ENCODE data around the gene HELQ. TPM values are rescaled to one million over a fixed set of nuclear protein-coding genes. Genes with fewer than 3 reads are reported as not detected.
A peak's percentile ranks its signal among the peaks of the same experiment; 100 is the strongest.

The HELQ gene
- total and polyA plus RNA-seq, 3 experiments from 2014 or later = 14.0 to 23.5 (median 15.3) TPM

GRCh38 chr4:83389756-83390505, 65.7 kb downstream of the HELQ start:
- peaks cover 4 to 10% (median 9%) of the 10 kb centered on the region in 3 donors for H3K4me1 Mint-ChIP-seq
- DNase-seq = no peak
- peak overlapping the region in 1 of 8 donors; percentile 25 for H3K27ac Mint-ChIP-seq
- Histone ChIP-seq H3K9me3 (ENCODE audit: low read length) (no peaks in the 10 kb centered on the region), H3K4me3 (ENCODE audit: low read length) (no peak overlapping the region), H3K27ac (ENCODE audit: low read depth, low read length) (no peak overlapping the region), H3K4me1 (ENCODE audit: insufficient read depth, low read length) (peaks cover 11% of the 10 kb centered on the region), H3K36me3 (ENCODE audit: insufficient read depth, low read length) (no peaks in the 10 kb centered on the region), H3K27me3 (ENCODE audit: insufficient read depth, low read length, poor library complexity, severe bottlenecking) (no peaks in the 10 kb centered on the region)
- ChIA-PET POLR2A (no interaction called here), CTCF (no interaction called here)
- H3K4me3 Mint-ChIP-seq = no peak overlapping the region
- H3K9me3 Mint-ChIP-seq = peaks cover 0 to 2% (median 0%) of the 10 kb centered on the region in 5 donors
- peaks cover 0 to 5% (median 0%) of the 10 kb centered on the region in 3 donors for H3K36me3 Mint-ChIP-seq
- peaks cover 0 to 6% of the 10 kb centered on the region in 2 donors for H3K27me3 Mint-ChIP-seq

DNA sequence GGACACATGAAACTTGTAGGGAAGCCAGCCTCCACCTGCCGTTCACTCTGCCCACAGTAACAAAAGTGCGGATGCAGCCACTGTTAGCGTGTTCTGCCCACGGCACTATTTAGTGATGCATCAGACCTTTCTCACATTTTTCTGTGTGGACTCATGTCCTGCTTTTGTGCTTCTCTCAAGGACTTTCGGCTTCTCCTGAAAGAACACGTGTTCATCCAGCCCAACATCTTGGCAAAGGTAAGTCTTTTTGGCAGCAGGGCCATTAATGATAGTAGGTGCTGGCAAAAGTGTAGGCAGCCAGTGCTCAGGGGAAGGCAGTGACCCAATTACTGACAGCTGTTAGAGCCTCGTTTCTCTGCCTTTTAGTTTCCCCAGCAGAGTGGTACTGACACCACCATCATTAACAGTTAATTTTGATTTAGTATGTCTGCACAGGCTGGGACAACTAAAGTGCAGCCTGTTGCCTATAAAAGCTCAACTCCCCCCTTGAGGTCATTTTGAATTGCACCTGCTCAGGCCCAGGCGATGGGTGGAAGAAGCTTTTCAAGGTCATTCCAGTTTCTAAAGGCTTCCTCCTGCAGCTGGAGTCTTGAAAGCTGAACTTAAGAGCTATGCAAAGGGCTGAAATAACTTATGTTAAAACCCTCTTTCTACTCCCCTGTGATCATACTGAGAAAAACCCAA, 66.4 kb downstream of the HELQ start:
- Histone ChIP-seq H3K4me3 (ENCODE audit: low read length) (no peak overlapping the region), H3K9me3 (ENCODE audit: low read length) (no peaks in the 10 kb centered on the region), H3K4me1 (ENCODE audit: insufficient read depth, low read length) (peaks cover 11% of the 10 kb centered on the region), H3K27me3 (ENCODE audit: insufficient read depth, low read length, poor library complexity, severe bottlenecking) (no peaks in the 10 kb centered on the region), H3K36me3 (ENCODE audit: insufficient read depth, low read length) (no peaks in the 10 kb centered on the region), H3K27ac (ENCODE audit: low read depth, low read length) (no peak overlapping the region)
- peaks cover 0 to 1% (median 0%) of the 10 kb centered on the region in 3 donors for H3K36me3 Mint-ChIP-seq
- ChIA-PET CTCF (no interaction called here), POLR2A (no interaction called here)
- peaks cover 0 to 6% of the 10 kb centered on the region in 2 donors for H3K27me3 Mint-ChIP-seq
- peaks cover 4 to 10% (median 9%) of the 10 kb centered on the region in 3 donors for H3K4me1 Mint-ChIP-seq
- H3K4me3 Mint-ChIP-seq = no peak overlapping the region
- peaks cover 0 to 2% (median 0%) of the 10 kb centered on the region in 5 donors for H3K9me3 Mint-ChIP-seq
- no peak for DNase-seq
- peak overlapping the region in 1 of 8 donors; percentile 32 for H3K27ac Mint-ChIP-seq

DNA sequence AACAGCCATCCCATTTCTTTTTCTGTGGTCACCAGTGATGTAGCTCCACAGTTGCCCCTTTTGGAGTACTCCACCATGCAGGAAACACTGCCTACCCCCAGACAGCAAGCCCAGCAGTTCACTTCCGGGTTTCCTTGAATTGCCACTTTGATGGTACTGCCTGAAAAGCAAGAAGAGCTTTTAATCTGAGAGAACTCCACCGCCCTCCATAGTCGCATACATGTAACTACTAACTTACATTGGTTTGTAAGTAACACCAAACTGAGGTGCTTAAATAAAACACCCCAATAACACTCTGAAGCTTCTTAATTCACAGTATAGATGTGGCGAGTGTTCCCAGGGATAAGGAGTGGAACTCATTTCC, 67.3 kb downstream of the HELQ start:
- Mint-ChIP-seq H3K27me3 (peaks cover 0 to 8% of the 10 kb centered on the region in 2 donors), H3K27ac (peak overlapping the region in 2 of 8 donors; percentile 37 to 39), H3K4me3 (no peak overlapping the region), H3K4me1 (peaks cover 4 to 10% (median 9%) of the 10 kb centered on the region in 3 donors), H3K9me3 (peaks cover 0 to 2% (median 0%) of the 10 kb centered on the region in 5 donors), H3K36me3 (peaks cover 0 to 2% (median 0%) of the 10 kb centered on the region in 3 donors)
- no peak overlapping the region for H3K27ac ChIP-seq (ENCODE audit: low read depth, low read length)
- ChIA-PET CTCF (no interaction called here), POLR2A (no interaction called here)
- H3K4me1 ChIP-seq (ENCODE audit: insufficient read depth, low read length) = peaks cover 11% of the 10 kb centered on the region
- H3K27me3 ChIP-seq (ENCODE audit: insufficient read depth, low read length, poor library complexity, severe bottlenecking) = no peaks in the 10 kb centered on the region
- no peak overlapping the region for H3K4me3 ChIP-seq (ENCODE audit: low read length)
- H3K36me3 ChIP-seq (ENCODE audit: insufficient read depth, low read length) = no peaks in the 10 kb centered on the region
- H3K9me3 ChIP-seq (ENCODE audit: low read length) = no peaks in the 10 kb centered on the region
- peak in 2 of 5 donors; percentile 15 to 47 for DNase-seq

- peaks cover 0 to 8% of the 10 kb centered on the region in 2 donors for H3K27me3 Mint-ChIP-seq
- H3K4me1 Mint-ChIP-seq = peaks cover 4 to 13% (median 9%) of the 10 kb centered on the region in 3 donors
- no peak overlapping the region for H3K4me3 Mint-ChIP-seq
- H3K36me3 Mint-ChIP-seq = peaks cover 0 to 2% (median 0%) of the 10 kb centered on the region in 3 donors
- Histone ChIP-seq H3K9me3 (ENCODE audit: low read length) (no peaks in the 10 kb centered on the region), H3K4me3 (ENCODE audit: low read length) (no peak overlapping the region), H3K4me1 (ENCODE audit: insufficient read depth, low read length) (peaks cover 11% of the 10 kb centered on the region), H3K27me3 (ENCODE audit: insufficient read depth, low read length, poor library complexity, severe bottlenecking) (no peaks in the 10 kb centered on the region), H3K36me3 (ENCODE audit: insufficient read depth, low read length) (no peaks in the 10 kb centered on the region), H3K27ac (ENCODE audit: low read depth, low read length) (no peak overlapping the region)
- H3K27ac Mint-ChIP-seq = peak overlapping the region in 2 of 8 donors; percentile 37 to 67
- peaks cover 0 to 2% (median 0%) of the 10 kb centered on the region in 5 donors for H3K9me3 Mint-ChIP-seq
- POLR2A ChIA-PET = no interaction called here
- CTCF ChIA-PET = no interaction called here
- no peak for DNase-seq
Measured at GRCh38 chr4:83387476-83388312, 67.9 kb downstream of the HELQ start.

DNA sequence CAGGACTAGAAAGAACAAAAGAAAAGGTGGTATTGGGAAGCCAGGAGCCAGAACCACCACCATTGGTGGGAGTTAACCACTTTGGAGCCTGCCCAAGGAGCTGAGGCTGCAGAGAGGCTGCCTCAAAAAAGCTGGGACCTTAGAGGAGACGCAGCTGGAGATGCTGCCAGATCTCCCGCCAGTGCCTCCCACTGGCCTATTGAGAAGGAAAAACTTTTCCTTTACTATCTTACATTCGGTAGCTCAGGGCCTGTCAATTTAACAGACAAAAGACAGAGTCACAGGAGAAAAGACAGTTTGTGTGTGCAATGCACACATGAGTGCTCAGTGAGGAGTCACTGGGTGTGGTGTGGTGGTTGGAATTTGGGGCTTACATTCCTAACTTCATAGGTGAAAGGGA, 68.6 kb downstream of the HELQ start:
- no peaks in the 10 kb centered on the region for H3K9me3 ChIP-seq (ENCODE audit: low read length)
- no peak overlapping the region for H3K27ac ChIP-seq (ENCODE audit: low read depth, low read length)
- CTCF ChIA-PET = no interaction called here
- DNase-seq = no peak
- Mint-ChIP-seq H3K4me3 (no peak overlapping the region), H3K27me3 (peaks cover 0 to 8% of the 10 kb centered on the region in 2 donors), H3K36me3 (peaks cover 0 to 2% (median 0%) of the 10 kb centered on the region in 3 donors), H3K4me1 (peaks cover 4 to 18% (median 9%) of the 10 kb centered on the region in 3 donors), H3K9me3 (peaks cover 0 to 2% (median 0%) of the 10 kb centered on the region in 5 donors), H3K27ac (peak overlapping the region in 1 of 8 donors; percentile 67)
- no peak overlapping the region for H3K4me3 ChIP-seq (ENCODE audit: low read length)
- H3K4me1 ChIP-seq (ENCODE audit: insufficient read depth, low read length) = peaks cover 11% of the 10 kb centered on the region
- no peaks in the 10 kb centered on the region for H3K36me3 ChIP-seq (ENCODE audit: insufficient read depth, low read length)
- no peaks in the 10 kb centered on the region for H3K27me3 ChIP-seq (ENCODE audit: insufficient read depth, low read length, poor library complexity, severe bottlenecking)
- POLR2A ChIA-PET = no interaction called here

DNA sequence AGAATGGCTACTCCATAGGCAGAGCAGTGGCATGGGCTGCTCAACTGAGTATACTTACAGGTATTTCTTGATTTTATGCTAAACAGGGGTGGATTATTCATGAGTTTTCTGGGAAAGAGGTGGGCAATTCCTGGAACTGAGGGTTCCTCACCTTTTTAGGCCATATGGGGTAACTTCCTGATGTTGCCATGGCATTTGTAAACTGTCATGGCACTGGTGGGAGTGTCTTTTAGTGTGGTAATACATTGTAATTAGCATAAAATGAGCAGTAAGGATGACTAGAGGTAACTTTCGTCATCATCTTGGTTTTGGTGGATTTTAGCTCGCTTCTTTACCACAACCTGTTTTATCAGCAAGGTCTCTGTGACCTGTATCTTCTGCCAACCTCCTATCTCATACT, 72.8 kb downstream of the HELQ start:
- Histone ChIP-seq H3K36me3 (ENCODE audit: insufficient read depth, low read length) (no peaks in the 10 kb centered on the region), H3K27ac (ENCODE audit: low read depth, low read length) (no peak overlapping the region), H3K4me3 (ENCODE audit: low read length) (no peak overlapping the region), H3K9me3 (ENCODE audit: low read length) (peaks cover 7% of the 10 kb centered on the region), H3K4me1 (ENCODE audit: insufficient read depth, low read length) (peaks cover under 1% of the 10 kb centered on the region), H3K27me3 (ENCODE audit: insufficient read depth, low read length, poor library complexity, severe bottlenecking) (no peaks in the 10 kb centered on the region)
- Mint-ChIP-seq H3K27me3 (peaks cover 0 to 7% of the 10 kb centered on the region in 2 donors), H3K4me3 (peak overlapping the region in 1 of 7 donors; percentile 15), H3K4me1 (peaks cover 0 to 10% (median under 1%) of the 10 kb centered on the region in 3 donors), H3K9me3 (peaks cover 5 to 14% (median 13%) of the 10 kb centered on the region in 5 donors), H3K27ac (no peak overlapping the region), H3K36me3 (peaks cover 0 to 10% (median 7%) of the 10 kb centered on the region in 3 donors)
- ChIA-PET POLR2A (no interaction called here), CTCF (no interaction called here)
- no peak for DNase-seq

GRCh38 chr4:83381173-83381572, 74.5 kb downstream of the HELQ start:
- ChIA-PET CTCF (no interaction called here), POLR2A (no interaction called here)
- Histone ChIP-seq H3K4me1 (ENCODE audit: insufficient read depth, low read length) (no peaks in the 10 kb centered on the region), H3K4me3 (ENCODE audit: low read length) (no peak overlapping the region), H3K9me3 (ENCODE audit: low read length) (peaks cover 10% of the 10 kb centered on the region), H3K27me3 (ENCODE audit: insufficient read depth, low read length, poor library complexity, severe bottlenecking) (no peaks in the 10 kb centered on the region), H3K36me3 (ENCODE audit: insufficient read depth, low read length) (no peaks in the 10 kb centered on the region), H3K27ac (ENCODE audit: low read depth, low read length) (no peak overlapping the region)
- H3K9me3 Mint-ChIP-seq = peaks cover 15 to 26% (median 24%) of the 10 kb centered on the region in 5 donors
- peaks cover 0 to 24% (median 9%) of the 10 kb centered on the region in 3 donors for H3K36me3 Mint-ChIP-seq
- H3K4me1 Mint-ChIP-seq = peaks cover 0 to 8% (median 0%) of the 10 kb centered on the region in 3 donors
- no peak overlapping the region for H3K27ac Mint-ChIP-seq
- no peak overlapping the region for H3K4me3 Mint-ChIP-seq
- peaks cover 2 to 10% of the 10 kb centered on the region in 2 donors for H3K27me3 Mint-ChIP-seq
- DNase-seq = no peak

All from CD8-positive, alpha-beta memory T cell (primary cell).